Activated T-cell treated with anti-CD3 and anti-CD28 coated beads, Interleukin-2, amount 50 U/mL, for 24 hours (primary cell): ENCODE results near the gene RASGRP4.

Experiments used
- DNase-seq: peaks from one replicate; pipeline ENCODE4 v3.0.0-alpha.2; 2020
- H3K27ac Mint-ChIP-seq: 2 replicates; pipeline ENCODE4 v1.8.0; 2020; ENCODE audit warnings: mild to moderate bottlenecking, mixed read lengths
- H3K27me3 Mint-ChIP-seq: 2 replicates; pipeline ENCODE4 v1.8.0; 2020; ENCODE audit warnings: mixed read lengths
- H3K36me3 Mint-ChIP-seq: 2 replicates; pipeline ENCODE4 v1.8.0; 2020; ENCODE audit warnings: low read depth, mixed read lengths
- H3K4me1 Mint-ChIP-seq: 2 replicates; pipeline ENCODE4 v1.8.0; 2020; ENCODE audit warnings: low read depth, mixed read lengths
- H3K4me3 Mint-ChIP-seq: 2 replicates; pipeline ENCODE4 v1.8.0; 2020; ENCODE audit warnings: mild to moderate bottlenecking, moderate library complexity, mixed read lengths
- H3K9me3 Mint-ChIP-seq: 2 replicates; pipeline ENCODE4 v1.8.0; 2020; ENCODE audit warnings: mixed read lengths

RASGRP4 gene

DNA sequence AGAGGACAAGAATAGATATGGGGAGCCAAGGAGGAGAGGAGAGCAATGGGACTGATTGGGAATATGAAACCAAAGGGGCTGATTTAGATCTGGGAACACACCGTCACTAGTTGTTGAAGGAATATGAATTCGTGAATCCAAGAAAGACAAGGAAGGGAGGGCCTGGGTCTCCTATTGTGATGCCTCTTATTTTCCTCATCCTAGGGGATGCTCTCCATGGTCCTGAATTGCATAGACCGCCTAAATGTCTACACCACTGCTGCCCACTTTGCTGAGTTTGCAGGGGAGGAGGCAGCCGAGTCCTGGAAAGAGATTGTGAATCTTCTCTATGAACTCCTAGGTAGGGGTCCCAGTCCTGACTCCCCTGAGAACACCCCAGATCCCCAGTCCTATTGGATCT is 29.0 kb upstream of the RASGRP4 start:
- Mint-ChIP-seq H3K36me3 (no peaks in the 10 kb centered on the region), H3K27me3 (peaks cover 2% of the 10 kb centered on the region), H3K9me3 (no peaks in the 10 kb centered on the region), H3K27ac (no peak overlapping the region), H3K4me3 (no peak overlapping the region), H3K4me1 (no peaks in the 10 kb centered on the region)
- DNase-seq = no peak

DNA sequence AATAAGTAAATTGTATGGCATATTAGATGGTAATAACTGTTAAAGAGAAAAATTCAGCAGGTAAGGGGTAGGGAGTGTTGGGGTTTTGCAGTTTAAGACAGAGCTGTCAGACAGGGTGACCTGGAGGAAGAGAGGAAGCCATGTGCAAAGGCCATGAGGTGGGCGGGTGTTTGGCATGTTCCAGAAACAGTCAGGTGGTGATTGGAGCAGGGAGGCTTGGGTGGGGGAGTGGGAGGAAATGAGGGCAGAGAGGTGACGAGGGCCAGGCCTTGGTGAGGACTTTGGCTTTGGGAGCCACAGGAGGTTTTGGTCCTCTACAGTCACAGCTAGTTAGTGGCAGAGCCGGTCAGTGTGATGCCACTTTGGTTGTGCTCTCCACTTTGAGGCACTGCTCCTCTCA is 27.6 kb upstream of the RASGRP4 start:
- Mint-ChIP-seq H3K27me3 (no peaks in the 10 kb centered on the region), H3K27ac (no peak overlapping the region), H3K4me1 (no peaks in the 10 kb centered on the region), H3K9me3 (no peaks in the 10 kb centered on the region), H3K4me3 (no peak overlapping the region), H3K36me3 (no peaks in the 10 kb centered on the region)
- DNase-seq = no peak

DNA sequence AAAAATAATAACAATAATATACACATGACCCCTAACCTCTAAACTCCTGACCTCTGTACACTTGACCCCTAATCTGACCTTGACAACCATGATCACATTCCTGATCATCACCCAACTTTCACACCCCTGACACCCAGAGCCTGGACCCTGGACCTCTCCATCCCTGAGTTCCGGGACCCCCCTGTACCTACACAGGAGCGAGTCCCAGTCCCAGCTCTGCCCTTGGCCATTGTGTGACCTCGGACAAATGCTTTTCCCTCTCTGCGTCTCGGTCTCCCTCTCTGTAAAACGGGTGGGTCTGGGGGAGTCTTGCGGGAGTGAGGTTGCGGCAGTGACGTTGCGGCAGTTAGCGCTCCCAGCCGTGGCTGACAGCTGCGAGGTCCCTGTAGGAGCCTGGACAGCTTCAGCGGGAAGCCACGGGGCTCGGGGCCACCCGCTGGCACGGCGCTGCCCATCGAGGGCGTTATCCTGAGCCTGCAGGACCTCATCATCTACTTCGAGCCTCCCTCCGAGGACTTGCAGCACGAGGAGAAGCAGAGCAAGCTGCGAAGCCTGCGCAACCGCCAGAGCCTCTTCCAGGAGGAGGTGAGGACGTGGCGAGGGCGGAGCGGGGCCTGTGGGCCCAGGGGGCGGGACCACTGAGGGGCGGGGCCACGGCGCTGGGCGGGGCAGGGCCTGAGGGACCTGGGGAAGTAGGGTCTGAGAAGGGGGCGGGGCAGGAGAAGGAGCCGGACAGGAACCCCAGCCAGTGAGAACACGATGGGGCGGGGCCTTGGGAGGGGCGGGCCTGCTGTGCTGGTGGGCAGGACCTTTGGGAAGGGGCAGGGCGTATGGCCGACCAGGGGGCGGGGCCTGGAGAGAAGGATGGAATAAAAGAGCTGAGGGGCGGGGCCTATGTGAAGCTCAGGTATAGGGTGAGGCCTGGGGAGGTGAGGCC is 26.7 kb upstream of the RASGRP4 start:
- Mint-ChIP-seq H3K4me1 (no peaks in the 10 kb centered on the region), H3K27ac (no peak overlapping the region), H3K9me3 (no peaks in the 10 kb centered on the region), H3K27me3 (no peaks in the 10 kb centered on the region), H3K4me3 (no peak overlapping the region), H3K36me3 (no peaks in the 10 kb centered on the region)
- DNase-seq = no peak

DNA sequence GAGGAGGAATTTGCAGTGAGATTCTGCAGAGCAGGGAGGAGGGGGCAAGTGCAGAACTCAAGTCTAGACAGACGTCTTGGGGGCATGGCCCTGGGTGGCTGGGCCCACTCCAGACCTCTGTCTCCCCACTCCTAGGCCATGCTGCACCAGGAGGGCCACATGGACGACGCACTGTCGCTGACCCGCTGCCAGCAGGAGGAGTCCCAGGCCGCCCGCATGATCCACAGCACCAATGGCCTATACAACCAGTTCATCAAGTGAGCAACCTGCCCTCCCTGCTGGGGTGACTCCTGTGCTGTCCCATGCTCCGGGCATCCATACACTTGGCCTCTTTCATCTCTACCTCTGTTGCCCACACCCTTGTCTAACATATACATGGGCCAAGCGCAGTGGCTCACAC is 25.6 kb upstream of the RASGRP4 start:
- H3K4me1 Mint-ChIP-seq = no peaks in the 10 kb centered on the region
- no peaks in the 10 kb centered on the region for H3K27me3 Mint-ChIP-seq
- H3K4me3 Mint-ChIP-seq = no peak overlapping the region
- H3K27ac Mint-ChIP-seq = no peak overlapping the region
- H3K9me3 Mint-ChIP-seq = no peaks in the 10 kb centered on the region
- no peaks in the 10 kb centered on the region for H3K36me3 Mint-ChIP-seq
- no peak for DNase-seq

DNA sequence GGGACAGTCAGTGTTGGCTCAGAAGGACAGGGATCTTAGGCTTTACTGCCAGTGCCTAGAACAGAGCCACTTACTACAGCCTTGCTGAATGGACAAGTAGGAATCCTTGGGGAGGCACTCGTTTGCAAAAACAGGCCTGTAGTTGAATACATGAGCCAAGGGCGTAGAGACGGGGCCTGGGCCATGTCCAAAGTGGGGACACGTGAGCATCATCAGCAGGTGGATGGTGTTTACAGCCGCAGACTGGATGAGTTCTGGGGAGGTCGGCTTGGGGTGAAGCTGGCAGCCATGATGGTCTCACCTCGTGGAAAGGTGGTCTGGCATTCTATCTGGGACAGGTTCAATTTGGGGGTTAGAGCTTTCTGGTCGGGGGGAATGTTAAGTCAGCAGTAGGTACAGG is 25.0 kb upstream of the RASGRP4 start:
- H3K4me3 Mint-ChIP-seq = no peak overlapping the region
- no peaks in the 10 kb centered on the region for H3K9me3 Mint-ChIP-seq
- H3K27me3 Mint-ChIP-seq = no peaks in the 10 kb centered on the region
- no peak for DNase-seq
- no peaks in the 10 kb centered on the region for H3K4me1 Mint-ChIP-seq
- no peaks in the 10 kb centered on the region for H3K36me3 Mint-ChIP-seq
- no peak overlapping the region for H3K27ac Mint-ChIP-seq

DNA sequence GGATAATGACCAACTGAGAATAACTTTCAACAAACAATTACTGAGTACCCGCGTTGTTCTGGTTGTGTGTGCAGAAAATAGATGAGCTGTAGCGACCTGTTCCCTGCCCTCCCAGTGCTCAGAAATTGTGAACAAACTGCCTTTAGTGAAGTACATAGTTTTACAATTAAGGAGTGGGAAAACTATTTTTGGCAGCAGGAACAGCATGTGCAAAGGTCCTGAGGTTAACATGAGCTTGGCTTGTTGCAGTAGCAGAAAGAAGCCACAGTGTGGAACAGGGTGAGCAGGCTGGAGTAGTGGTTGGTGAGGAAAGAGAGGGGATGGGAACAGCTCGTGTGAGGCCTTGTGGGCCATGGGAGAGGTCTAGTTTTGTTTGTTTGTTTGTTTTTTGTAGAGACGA is 23.5 kb upstream of the RASGRP4 start:
- no peaks in the 10 kb centered on the region for H3K9me3 Mint-ChIP-seq

DNA sequence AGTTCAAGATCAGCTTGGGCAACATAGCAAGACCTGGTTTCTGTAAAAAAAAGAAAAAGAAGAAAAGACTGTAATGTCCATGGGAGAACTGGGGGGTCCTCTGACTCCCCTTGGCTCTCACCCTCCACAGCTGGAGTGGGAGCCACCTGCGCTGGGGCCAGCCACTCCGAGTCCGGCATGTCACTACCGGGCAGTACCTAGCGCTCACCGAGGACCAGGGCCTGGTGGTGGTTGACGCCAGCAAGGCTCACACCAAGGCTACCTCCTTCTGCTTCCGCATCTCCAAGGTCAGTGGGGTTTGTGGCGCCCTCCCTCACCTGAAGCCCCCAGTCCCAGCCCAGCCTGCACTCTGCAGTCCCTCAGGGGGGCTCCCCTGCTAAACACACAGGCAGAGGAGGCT is 22.2 kb upstream of the RASGRP4 start:
- no peaks in the 10 kb centered on the region for H3K9me3 Mint-ChIP-seq
- no peak for DNase-seq
- H3K27ac Mint-ChIP-seq = no peak overlapping the region
- H3K27me3 Mint-ChIP-seq = no peaks in the 10 kb centered on the region
- no peaks in the 10 kb centered on the region for H3K36me3 Mint-ChIP-seq
- no peak overlapping the region for H3K4me3 Mint-ChIP-seq
- no peaks in the 10 kb centered on the region for H3K4me1 Mint-ChIP-seq

More for the DNA sequence above, 23.5 kb upstream of the RASGRP4 start:
- no peak for DNase-seq
- Mint-ChIP-seq H3K36me3 (no peaks in the 10 kb centered on the region), H3K4me3 (no peak overlapping the region), H3K4me1 (no peaks in the 10 kb centered on the region), H3K27ac (no peak overlapping the region), H3K27me3 (no peaks in the 10 kb centered on the region)

DNA sequence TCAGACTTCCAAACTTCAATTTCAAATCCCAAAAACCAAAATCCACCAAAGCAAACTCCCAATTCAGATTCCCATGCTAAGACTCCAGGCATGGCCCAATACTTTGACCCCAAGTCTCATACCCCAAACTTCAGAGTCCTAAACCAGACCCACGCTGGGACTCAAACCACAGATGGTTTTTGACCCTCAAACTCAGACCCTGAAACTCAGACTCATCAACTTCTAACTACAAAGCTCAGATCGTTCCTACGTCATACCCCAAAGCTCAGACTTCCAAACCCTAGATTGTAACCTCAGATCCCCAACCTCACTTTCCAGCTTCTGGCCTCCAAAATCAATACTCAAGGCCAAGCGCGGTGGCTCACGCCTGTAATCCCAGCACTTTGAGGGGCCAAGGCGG is 19.3 kb upstream of the RASGRP4 start:
- no peaks in the 10 kb centered on the region for H3K36me3 Mint-ChIP-seq
- H3K27ac Mint-ChIP-seq = no peak overlapping the region
- no peaks in the 10 kb centered on the region for H3K9me3 Mint-ChIP-seq
- H3K4me3 Mint-ChIP-seq = no peak overlapping the region
- peaks cover 6% of the 10 kb centered on the region for H3K27me3 Mint-ChIP-seq
- H3K4me1 Mint-ChIP-seq = no peaks in the 10 kb centered on the region
- DNase-seq = no peak

DNA sequence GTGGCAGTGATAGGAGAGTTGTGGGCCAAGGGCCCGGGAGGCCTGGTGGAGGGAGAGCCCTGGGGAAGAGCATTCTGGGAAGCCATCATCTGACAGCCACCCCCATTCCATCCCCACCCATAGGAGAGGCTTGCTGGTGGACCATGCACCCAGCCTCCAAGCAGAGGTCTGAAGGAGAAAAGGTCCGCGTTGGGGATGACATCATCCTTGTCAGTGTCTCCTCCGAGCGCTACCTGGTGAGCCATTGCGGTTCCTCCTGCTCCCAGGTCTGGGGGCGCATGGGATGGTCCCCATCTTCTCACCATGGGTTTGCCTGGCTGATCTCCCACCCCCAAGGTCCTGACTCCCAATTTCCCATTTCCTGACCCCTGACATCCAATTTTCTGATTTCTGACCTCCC is 18.0 kb upstream of the RASGRP4 start:
- DNase-seq = no peak
- no peaks in the 10 kb centered on the region for H3K9me3 Mint-ChIP-seq
- H3K27me3 Mint-ChIP-seq = peaks cover 6% of the 10 kb centered on the region
- H3K27ac Mint-ChIP-seq = no peak overlapping the region
- no peaks in the 10 kb centered on the region for H3K4me1 Mint-ChIP-seq
- no peak overlapping the region for H3K4me3 Mint-ChIP-seq
- H3K36me3 Mint-ChIP-seq = no peaks in the 10 kb centered on the region

DNA sequence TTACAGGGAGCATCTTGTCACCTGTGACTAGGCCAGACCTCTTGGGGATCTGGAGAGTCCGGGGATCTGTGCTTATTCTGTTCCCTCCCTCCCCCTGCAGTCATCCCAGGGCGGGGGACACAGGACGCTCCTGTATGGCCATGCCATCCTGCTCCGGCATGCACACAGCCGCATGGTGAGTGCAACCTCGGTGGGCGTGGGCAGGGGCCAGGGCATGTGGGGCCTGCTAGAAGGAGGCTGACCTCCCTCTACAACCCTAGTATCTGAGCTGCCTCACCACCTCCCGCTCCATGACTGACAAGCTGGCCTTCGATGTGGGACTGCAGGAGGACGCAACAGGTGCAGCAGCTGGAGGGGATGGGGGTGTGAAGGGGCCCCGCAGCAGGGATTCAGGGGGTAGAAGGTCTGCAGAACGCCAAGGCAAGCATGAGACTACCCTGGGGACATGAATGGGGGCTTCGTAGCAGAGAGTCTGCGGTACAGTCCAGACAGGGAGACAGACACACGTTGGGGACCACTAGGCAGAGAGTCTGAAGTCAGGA is 17.5 kb upstream of the RASGRP4 start:
- H3K27me3 Mint-ChIP-seq = peaks cover 6% of the 10 kb centered on the region
- H3K36me3 Mint-ChIP-seq = no peaks in the 10 kb centered on the region
- no peaks in the 10 kb centered on the region for H3K4me1 Mint-ChIP-seq
- no peaks in the 10 kb centered on the region for H3K9me3 Mint-ChIP-seq
- DNase-seq = no peak
- no peak overlapping the region for H3K4me3 Mint-ChIP-seq
- no peak overlapping the region for H3K27ac Mint-ChIP-seq

DNA sequence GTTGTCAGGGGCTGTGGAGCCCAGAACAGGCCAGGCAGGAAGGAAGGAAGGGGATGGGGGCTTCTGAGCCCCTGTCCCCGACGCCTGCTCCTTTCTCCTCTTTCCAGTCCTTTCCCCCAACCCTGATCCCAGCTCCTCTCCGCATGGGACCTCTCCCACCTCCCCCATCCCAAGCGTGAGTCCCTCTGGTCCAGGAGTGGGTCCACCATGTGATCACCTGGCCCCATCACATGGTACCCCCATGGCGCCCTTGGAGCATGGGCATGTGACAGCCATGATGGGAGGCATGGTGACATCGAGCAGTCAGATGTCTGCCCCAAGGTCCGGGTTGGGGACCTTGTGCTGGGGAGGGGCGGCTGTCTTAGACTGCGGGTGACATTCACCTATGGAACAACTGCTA is 16.7 kb upstream of the RASGRP4 start:
- Mint-ChIP-seq H3K4me1 (no peaks in the 10 kb centered on the region), H3K36me3 (no peaks in the 10 kb centered on the region), H3K27me3 (peaks cover 9% of the 10 kb centered on the region), H3K9me3 (no peaks in the 10 kb centered on the region), H3K27ac (no peak overlapping the region), H3K4me3 (no peak overlapping the region)
- no peak for DNase-seq

DNA sequence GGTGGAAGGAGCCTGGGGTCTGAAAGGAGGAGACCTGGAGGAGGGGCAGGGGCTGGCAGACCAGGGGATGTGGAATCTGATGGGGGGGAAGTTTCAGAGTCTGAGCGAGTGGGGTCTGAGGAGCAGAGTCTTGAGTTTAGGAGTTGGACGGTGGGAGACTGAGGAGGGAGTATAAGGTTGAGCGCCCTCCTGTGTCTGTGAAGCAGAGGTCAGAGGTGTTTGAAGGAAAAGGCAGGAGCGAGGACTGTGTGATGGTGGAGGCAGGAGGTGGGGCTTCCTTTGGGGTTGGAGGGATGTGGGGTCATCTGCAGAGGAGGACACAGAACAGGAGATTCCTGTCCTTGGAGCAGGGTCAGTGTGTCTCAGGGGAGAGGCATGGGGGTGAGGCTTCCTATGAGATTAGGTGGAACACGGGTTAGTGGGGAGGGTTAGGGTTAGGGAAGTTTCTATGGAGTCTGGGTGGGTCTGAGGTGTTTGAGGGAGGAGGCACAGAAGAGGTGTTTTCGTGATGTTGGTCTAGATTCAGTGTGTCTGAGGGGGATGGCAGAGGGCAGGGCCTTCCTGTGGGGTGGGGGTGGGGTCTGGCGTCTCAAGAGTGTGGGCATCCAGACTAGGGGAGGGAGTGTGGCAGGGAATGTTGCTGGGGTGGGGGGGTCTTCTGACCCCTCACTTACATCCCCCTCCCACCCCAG is 15.8 kb upstream of the RASGRP4 start:
- no peaks in the 10 kb centered on the region for H3K9me3 Mint-ChIP-seq
- peaks cover 13% of the 10 kb centered on the region for H3K27me3 Mint-ChIP-seq
- no peaks in the 10 kb centered on the region for H3K36me3 Mint-ChIP-seq
- no peak for DNase-seq
- H3K4me1 Mint-ChIP-seq = no peaks in the 10 kb centered on the region
- H3K4me3 Mint-ChIP-seq = no peak overlapping the region
- H3K27ac Mint-ChIP-seq = no peak overlapping the region

DNA sequence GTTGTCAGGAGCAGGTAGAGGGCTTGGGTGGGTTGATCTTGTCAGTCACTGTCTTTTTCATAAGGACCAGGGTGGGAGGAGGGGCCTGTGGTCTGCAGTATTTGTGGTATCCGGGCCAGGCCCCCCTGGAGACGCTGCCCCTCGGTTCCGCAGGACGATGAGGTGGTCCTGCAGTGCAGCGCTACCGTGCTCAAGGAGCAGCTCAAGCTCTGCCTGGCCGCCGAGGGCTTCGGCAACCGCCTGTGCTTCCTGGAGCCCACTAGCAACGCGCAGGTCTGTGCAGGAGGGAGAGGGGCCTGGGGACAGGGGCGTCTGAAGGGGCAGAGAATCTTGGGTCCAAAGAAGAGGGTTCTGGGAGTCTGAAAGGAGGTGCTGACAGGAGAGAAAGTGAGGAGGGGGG is 14.6 kb upstream of the RASGRP4 start:
- Mint-ChIP-seq H3K4me3 (no peak overlapping the region), H3K4me1 (no peaks in the 10 kb centered on the region), H3K36me3 (no peaks in the 10 kb centered on the region), H3K27ac (no peak overlapping the region), H3K9me3 (no peaks in the 10 kb centered on the region), H3K27me3 (peaks cover 13% of the 10 kb centered on the region)
- no peak for DNase-seq

DNA sequence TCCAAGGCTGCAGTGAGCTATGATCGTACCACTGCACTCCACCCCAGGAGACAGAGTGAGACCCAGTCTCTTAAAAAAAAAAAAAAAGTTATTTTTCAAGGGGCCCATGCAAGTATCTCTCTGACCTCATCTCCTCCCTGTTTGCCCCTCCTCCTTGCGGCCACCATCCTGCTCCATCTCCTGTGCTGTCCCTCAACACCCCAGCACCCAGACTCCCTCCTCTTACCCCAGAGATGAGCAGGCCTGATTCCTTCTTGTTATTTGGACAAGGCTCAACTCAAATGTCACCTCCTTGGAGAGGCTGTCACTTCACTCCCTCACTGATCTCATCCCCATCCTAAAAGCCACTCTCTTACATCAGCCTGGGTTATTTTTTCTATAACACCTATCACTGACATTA is 11.9 kb upstream of the RASGRP4 start:
- no peak overlapping the region for H3K27ac Mint-ChIP-seq
- peaks cover 32% of the 10 kb centered on the region for H3K27me3 Mint-ChIP-seq
- H3K36me3 Mint-ChIP-seq = no peaks in the 10 kb centered on the region
- peaks cover 10% of the 10 kb centered on the region for H3K4me1 Mint-ChIP-seq
- no peak for DNase-seq
- no peak overlapping the region for H3K4me3 Mint-ChIP-seq
- H3K9me3 Mint-ChIP-seq = no peaks in the 10 kb centered on the region

DNA sequence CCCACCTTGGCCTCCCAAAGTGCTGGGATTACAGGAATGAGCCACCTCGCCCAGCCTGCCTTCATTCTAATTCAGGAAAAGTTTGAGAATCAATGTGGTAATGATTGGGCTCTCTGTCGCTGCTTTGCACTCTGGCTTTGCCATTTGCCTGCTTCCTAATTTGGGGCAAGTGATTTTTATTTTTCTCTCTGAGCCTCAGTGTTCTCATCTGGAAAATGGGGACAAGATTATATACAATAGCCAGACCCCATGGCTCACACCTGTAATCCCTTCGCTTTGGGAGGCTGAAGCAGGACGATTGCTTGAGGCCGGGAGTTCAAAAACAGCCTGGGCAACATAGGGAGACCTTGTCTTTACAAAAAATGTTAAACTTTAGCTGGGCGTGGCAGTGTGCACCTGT is 11.3 kb upstream of the RASGRP4 start:
- no peaks in the 10 kb centered on the region for H3K9me3 Mint-ChIP-seq
- H3K36me3 Mint-ChIP-seq = no peaks in the 10 kb centered on the region
- no peak for DNase-seq
- peaks cover 32% of the 10 kb centered on the region for H3K27me3 Mint-ChIP-seq
- H3K27ac Mint-ChIP-seq = no peak overlapping the region
- H3K4me1 Mint-ChIP-seq = peaks cover 10% of the 10 kb centered on the region
- H3K4me3 Mint-ChIP-seq = no peak overlapping the region
